GM23248 (cell line): ENCODE measurements around the gene HYLS1.

Source experiments
- EZH2 ChIP-seq: fragments of 200-600 bp; sonication (generic); IDR thresholded peaks from 2 replicates; pipeline ENCODE4 v1.6.1; 2018; ENCODE audit warnings: antibody characterized with exemption, mild to moderate bottlenecking; ENCODE audit not compliant: insufficient read depth, poor library complexity, severe bottlenecking
- EZH2phosphoT487 ChIP-seq: fragments of 200-600 bp; sonication (generic); IDR thresholded peaks from 2 replicates; pipeline ENCODE4 v1.6.1; 2018; ENCODE audit warnings: antibody characterized with exemption, moderate library complexity, mild to moderate bottlenecking, low read depth; ENCODE audit not compliant: insufficient read depth

GRCh38 chr11:125929445-125930075, 42.1 kb downstream of the HYLS1 start:
- TF ChIP-seq EZH2 (no peak), EZH2phosphoT487 (no peak)
